Activated naive CD4-positive, alpha-beta T cell treated with anti-CD3 and anti-CD28 coated beads, Interleukin-2, amount 50 U/mL, for 16 hours (primary cell): ENCODE measurements around the gene C1orf141.
"Not testable (repeated sequence)": the region's sequence is repeated elsewhere in the genome, so short reads cannot be mapped to it uniquely, and the experiment has no call there.

Experiments used
- DNase-seq: peaks from one replicate; pipeline ENCODE4 v3.0.0-alpha.2; 2020

The C1orf141 gene

DNA sequence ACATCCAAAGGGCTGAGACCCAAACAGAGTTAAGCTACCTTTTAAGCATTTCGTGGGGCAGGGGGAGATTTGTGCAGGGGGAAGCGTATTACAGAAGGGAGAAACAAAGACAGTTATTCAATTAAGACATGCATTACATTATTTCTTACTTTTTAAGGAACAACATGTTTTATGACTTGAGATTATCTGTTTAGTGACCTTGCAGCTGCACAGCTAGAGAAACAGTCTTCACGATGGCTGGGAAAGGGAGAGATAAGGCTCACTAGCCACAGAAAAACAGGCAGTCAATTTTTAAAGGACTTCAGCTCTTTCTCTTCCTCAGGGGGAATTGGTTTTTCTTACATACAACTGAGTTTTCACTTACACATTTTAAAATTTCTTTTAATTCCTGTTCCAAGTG lies 7.1 kb upstream of the C1orf141 start:
- not testable (repeated sequence) for DNase-seq

DNA sequence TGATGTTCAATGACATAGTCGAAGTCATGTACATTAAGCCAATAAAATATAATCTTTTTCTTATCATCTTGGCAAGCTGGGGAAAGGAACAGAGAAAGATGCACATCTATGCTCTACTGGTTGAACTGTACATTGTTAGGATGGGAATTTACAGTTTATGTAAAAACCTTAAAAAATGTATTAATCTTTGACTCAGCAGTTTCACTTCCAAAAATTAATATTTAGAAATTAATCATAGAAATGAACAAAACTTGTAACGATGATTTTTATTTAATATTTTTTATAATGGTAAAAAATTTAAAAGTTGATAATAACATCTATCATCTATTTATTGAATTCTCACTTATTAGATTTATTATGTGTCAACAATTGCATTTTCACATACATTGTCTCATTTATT lies 5.7 kb upstream of the C1orf141 start:
- no peak for DNase-seq

DNA sequence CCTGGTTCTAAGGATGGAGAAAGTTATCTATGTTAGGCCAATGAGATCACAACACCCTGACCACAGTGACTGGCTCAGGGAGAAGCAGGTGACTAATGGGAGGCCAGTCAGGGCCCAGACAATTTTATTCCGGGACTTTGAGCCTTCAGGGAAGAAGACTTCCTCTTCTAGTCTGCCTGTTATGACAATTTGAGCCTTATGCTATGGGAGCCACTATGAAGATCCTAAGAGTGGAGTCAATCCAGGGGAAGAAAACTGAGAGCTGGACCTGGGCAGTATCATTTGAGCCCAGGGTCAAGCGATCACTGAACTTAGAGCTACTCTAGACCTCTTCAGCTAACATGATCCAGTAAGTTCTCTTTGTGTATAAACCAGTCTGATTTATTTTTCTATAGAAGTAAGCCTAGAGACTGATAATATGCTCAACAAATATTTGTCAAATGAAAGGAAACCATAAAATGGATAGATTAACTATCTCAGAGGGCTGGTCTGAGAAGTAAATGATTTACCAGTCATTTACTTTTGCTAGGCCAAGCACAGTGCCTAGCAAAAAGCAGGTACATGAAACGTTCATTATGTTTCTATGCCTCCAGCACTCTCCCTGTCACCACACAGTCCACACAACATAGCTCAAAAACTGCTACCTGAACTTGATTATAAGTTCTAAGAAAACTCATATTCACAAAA lies 4.2 kb upstream of the C1orf141 start:
- no peak for DNase-seq

DNA sequence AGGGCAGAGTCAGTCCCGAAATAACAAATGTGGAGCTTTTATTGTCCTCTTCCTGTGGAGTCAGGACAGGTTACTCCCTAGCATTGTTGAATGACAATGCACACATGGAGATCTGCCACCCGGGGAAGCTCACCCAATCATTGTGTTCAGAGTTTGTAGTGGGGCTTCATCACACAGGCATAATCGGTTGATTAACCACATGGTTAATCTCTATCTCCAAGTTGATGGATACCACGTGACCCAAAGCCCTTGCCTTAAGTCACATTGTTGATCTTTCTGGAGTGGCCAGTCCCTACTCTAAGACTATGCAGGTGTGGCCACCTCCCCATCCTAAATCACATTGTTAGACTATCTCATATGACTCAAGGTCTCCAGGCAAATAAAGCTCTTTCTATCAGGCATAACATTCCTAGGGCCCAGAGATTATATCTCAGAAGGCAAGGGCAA lies 2.6 kb upstream of the C1orf141 start:
- no peak for DNase-seq

DNA sequence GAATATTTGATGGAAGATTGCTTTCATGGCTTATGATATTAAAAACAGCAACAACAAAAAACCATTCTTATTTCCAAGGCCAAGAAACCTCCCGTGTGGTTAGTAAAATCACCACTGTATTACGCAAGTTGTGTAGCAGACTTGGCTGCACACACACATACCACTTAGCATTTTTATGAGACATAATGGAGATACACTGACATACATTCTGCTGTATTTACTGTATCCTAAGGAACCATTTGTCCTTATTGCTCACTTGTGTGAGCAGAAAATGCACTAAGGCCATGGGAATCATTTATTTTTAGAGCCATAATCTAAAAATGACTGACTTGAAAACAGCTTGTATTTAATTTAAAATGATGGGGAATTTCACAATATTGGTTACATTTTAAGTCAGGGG lies 584 bp upstream of the C1orf141 start:
- DNase-seq: no peak

DNA sequence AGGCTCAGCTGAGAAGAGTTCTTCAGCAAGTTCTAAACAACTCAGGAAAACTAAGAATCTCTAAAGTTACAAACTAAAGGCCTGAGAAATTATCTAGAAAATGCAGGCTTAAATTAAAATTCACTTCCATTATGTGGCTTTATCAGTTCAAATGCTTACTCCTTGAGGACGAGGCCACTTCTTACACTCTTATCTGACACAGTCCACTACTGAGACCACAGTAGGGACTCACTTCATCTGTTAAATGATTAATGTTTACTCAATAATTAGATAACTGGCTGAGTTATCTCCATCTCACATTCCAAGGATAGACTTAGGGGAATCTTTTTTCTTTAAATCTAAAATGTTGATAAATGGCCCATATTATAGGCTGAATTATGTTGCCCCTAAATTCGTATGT lies 1.6 kb downstream of the C1orf141 start:
- DNase-seq: no peak

DNA sequence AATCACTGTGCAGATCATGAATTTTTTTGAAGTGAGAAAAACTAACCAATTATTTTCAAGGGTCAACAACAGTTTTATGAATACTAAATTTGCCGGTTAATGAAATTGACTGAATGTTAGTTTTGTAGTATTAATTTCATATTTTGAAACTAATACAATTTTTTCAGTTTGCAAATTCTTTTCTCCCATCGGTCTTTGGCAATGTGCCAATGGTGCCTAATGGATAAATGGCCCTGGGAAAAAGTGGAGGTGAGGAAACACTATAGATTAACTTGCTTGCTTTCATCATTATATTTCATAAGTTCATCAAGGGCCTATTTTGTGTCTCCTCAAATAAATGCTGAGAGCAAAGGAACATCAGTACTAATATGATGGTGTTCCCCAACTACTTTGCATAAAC lies 4.1 kb downstream of the C1orf141 start:
- no peak for DNase-seq

DNA sequence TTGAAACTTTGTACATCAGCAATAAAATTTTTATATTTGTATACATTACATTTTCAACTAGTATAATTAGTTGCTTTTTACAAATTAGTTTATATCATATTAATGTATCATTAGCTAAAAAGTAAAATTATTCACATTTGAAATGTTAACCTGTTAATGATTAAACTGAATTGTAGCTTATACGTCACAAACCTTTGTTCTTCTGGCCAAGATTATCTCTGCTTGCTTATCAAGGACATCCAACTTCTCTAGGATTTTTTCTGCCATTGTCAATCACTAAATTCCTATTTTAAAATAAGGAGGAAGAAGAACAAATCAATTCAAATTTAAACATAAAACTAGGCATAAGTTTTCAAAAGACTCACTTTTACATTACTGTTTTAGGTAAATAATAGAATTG lies 7.8 kb downstream of the C1orf141 start:
- no peak for DNase-seq

DNA sequence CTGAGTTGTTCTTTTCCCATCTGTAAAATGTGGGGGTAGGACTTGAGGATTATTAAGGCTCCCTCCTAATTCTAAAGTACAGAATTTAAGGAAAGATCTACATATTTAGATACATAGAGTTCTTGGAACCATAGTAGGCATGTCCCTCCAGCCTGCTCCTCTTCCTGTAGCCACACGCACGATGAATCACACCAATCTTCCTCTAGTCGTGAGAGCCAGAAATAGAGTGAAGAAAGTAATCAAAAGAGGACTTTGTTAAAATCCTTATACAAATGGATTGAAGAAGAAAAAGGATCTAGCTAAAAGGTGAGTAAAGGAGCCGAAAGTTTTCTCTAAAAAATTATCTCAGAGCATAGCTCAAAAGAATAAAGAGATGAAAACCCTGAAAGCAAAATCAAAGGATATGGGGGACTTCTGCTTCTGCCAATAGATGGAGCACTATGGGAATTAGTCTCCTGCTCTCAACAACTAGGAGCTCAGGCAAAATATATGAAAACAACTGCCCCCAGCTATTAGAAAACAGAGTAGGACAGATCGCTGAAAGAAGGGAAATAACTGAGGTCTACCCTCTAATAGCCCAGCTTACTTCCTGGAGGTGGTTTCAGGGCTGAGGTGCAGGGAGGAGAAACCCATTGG lies 8.5 kb downstream of the C1orf141 start:
- no peak for DNase-seq

DNA sequence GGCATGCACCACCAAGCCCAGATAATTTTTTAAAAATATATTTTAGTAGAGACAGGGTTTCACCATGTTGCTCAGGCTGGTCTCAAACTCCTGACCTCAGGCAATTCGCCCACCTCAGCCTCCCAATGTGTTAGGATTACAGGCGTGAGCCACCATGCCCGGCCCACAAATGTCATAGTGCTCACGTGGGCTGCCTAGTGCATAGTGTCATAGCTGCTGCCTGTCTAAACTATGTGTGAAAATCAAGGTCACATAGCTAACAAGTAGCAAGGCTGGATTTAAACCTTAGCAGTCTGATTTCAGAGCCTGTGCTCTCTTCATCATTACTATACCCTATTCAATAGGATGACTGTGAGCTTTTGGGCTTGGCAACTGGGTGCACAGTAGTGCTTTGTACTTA lies 10.3 kb downstream of the C1orf141 start:
- DNase-seq: no peak

DNA sequence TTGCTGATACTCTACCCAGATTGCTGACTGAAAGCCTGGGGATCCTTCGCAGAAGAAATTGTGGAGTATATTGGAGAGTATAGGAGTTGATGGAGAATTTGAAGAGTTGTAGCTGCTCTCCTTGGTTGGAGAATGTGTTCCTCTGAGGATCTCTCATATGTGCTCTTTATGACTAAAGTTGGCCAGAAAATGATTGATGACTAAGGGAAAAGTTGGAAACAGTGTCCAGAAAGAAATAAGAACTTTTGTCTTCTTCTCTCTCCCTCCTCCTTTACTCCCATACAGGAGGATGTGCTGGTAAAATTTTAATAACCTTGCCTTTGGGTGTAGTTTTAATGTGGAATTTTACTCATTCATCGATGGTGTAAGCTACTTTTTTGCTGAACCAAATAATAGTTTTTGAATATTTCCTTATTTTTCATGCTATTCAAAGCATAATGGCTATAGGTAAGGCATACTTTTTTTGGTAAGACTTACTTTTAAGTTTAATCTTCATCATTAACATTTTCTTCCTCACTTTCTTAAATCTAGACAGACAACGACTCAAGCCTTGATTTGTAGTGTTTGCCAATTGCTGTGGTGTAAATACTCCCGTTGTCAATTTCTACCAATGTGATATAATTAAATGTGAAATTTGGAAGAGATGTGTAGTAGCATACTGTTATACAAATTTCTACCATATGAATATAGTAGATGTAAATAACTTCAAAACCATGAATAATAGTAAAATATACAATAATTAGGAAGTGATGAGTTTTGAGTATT lies 13.7 kb downstream of the C1orf141 start:
- no peak for DNase-seq

DNA sequence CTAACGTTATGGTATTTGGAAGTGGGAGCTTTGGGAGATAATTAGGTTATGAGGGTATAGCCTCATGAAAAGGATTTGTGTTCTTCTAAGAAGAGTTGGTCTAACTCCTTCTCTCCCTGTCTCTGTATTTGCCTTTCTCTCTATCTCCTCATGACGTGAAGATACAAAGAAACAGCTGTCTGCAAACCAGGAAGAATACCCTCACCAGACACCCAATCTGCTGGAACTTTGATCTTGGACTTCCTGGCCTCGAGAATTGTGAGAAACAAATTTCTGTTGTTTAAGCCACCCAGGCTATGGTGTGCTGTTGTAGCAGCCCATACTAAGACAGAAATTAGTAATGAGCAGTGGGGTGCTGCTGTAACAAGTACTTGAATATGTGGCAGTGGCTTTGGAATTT lies 16.1 kb downstream of the C1orf141 start:
- no peak for DNase-seq

DNA sequence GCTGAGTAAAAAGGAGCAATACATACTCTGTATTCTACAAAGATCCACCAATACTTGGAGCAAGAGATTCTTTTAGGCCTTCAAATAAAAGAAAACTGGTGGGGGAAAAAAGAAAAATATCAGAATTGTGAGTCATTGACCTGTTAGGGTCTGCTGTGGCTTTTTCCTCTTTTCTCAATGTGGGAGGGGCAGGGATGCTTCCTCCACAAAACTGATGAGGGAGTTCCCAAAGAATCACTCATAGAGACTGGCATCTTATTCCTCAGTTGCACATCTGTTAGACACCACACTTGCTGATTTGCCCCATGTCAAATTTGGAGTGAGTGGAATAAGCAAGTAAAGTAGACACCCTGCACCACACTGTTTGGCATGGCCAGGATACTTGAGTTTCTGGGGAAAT lies 16.6 kb downstream of the C1orf141 start:
- no peak for DNase-seq

DNA sequence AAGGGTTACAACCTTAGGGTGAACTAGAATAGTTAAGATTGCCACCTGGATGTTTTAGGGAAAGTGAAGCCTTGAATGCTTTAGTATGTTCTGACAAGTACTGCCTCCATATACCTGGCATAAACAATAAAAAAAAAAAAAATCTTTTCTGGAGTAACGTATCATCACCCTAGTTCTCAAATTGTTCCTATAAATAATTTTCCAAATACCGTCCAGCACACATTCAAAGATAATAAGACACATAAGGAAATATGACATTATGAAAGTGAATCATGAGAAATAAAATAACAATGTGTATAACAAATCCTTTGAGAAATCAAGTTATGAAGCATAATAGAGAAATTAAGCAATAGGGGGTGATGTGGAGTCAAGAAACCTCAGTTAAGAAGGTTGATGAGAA lies 20.6 kb downstream of the C1orf141 start:
- no peak for DNase-seq

DNA sequence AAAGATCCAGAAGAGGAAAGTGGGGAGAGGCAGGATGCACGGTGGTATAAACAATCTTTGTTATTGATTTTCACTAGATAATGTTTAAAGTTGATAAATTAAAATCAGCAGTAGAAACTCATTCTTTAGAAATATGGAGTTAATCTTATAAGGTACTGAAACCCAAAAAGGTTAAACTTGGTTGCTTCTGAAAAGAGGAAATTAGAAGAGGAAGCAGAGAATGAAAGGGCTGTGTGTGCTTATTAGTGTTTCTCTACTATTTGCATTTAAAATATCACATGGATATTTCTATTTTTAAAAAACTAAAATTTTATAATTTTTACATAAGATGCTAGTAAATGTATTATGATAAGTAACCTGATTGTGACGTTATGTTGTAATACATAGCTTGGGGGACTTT lies 24.4 kb downstream of the C1orf141 start:
- DNase-seq: no peak

DNA sequence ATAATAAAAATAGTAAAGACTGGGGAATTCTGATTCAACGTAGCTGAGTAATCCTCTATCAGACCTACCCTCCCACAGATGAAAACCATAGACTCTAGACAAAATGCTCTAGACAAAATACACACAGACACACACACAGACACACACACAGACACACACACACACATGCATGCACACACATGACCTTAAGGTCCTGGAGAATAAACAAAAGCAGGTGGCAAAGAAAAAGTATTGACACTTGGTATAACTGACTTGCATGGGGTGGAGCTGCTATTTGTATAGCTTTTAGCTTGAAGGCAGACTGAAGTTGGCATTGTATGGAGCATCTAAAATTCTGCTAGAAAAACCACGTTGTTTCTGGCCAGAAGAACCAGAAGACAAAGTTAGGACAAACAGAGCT lies 29.3 kb downstream of the C1orf141 start:
- no peak for DNase-seq

DNA sequence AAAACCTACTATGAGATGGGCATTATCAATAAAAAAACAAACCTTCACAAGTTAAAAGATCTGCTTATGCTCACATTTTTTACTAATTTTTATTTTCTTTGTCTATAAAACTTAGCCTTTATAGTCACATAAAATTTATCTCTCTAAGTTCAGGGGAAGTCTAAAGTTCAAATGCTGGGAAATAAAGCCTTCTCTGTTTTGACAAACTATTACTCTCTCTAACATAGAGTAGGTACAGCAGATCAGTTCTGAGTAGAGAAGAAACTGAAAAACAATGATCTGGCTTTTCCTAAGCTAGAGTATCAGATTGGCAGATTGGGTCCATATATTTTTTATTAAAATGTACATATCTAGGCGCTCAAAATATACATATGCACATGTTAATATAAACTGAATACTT lies 31.2 kb downstream of the C1orf141 start:
- no peak for DNase-seq

DNA sequence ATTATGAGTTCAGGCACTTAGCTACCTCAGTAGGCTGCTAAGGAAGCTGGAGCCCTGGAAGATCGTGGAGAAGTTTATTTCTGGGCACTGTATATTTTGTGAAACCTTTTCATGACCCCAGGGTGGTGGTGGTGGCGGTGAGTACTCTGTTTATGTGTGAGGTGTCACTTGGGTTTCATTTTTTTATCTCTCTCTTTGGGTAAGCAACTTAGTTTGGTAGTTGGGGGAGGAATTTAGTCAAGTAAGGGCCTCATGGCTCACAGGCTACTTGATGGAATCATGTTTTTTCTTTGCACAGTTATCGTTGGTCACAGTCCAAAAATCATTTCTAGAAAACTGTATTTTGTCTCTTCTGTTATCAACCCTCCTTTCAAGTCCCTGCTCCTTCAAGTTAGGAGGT lies 33.9 kb downstream of the C1orf141 start:
- DNase-seq: no peak

DNA sequence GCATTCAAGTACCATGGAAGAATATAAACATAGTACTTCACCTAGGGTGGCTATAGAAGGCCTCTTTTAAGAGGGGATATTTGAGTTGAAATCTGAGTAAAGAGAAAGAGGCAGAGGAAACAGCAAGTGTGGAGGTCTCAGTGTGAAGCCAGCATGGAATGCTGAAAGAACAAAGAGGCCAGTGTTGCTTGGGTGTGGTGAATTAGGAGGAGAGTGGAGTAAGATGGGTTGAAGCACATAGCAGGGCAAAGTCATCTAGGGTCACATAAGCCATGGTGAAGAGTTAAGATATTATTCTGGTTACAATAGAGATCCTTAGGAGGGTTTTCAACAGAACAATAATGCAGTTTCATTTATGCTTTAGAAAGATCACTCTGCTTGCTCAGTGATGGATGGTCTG lies 37.5 kb downstream of the C1orf141 start:
- DNase-seq: no peak

DNA sequence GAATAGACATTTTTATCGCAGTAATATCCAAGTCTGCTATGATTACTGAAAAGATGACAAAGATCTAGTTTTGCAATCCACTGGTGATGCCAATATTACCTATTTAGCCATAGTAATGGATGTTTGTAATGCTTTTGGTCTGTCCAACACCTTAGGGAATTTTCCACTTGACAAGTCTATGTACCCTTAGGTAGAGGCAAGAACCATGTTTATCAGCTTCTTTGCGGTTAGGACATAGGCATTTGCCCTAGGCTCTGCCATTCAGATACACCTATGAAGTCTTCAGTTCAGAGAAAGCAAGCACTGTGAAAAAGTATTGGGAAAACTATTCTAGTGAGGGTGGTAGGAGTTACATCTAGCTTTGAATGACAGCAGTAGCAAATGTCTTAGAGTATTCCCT lies 40.6 kb downstream of the C1orf141 start:
- no peak for DNase-seq

DNA sequence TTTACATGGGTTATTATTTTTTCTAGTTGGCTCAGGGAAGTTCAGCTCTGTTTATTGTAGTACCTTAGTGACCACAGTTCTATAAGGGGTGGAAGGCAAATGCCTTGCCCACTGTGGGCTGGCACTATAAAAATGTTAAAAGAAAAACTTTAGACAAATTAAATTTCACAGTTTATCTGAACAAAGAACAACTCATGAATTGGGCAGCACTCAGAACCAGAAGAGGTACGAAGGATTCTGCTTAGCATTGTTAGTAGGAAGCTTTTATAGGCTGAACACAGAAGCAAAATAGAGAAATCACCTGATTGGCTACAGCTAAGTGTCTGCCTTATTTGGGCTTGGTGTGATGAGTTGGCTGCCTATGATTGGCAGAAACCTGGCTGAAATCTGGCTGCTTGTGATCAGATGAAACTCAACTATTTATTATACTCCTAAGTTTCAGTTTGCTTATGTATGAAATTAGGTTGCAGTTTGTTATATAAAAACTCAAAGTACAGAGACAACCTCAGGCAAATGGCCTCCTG lies 45.0 kb downstream of the C1orf141 start:
- no peak for DNase-seq

DNA sequence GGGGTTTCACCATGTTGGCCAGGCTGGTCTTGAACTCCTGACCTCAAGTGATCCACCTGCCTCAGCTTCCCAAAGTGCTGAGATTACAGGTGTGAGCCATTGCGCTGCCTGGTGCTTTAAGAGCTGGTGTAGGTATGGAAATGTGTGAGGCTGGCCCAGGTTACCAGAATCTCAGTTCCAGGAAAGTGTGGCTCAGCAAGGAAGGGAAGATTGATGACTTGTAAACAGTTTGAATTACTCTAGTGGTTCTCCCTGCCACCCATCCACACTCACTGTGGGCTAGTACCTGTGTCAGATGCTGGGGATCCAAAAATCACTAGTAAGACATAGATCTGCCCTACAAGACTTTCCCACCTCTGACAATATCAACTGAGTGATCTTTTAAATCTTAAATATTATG lies 46.3 kb downstream of the C1orf141 start:
- DNase-seq: no peak

DNA sequence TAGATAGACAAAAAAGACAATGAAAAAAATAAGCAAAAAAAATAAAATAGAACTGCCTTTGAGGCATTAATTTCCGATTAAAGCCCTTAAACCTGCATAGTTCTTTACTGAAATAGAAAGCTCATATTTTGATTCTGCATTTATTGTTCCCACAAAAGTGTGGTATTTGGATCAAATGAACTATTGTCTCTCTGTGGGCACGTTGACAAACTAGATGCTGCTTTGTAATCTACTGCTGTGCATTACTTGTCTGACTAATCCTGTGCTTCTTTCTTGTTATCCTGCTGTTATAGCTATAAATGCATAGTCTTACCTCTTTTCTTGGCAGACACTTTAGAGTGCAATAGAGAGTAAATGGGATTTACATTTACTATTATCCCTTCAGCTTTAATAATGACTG lies 49.4 kb downstream of the C1orf141 start:
- no peak for DNase-seq

DNA sequence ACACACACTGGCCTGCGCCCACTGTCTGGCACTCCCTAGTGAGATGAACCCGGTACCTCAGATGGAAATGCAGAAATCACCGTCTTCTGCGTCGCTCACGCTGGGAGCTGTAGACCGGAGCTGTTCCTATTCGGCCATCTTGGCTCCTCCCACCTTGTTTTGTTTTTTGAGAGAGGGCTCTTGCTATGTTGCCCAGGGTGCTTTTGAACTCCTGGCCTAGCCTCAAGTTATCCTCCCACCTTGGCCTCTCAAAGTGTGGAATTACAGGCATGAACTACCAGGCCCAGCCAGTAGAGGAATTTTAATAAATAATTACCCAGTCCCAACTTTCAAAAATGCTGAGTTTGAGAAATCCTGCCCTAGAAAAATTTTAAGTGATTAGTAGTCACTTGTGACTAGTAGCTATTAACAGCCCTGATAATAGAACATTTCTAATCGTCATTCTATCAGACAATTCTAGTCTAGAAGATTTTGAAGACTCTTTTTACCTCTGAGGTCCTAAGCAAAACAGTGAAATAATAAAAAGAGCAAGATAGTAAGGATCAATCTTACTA lies 49.9 kb downstream of the C1orf141 start:
- DNase-seq: no peak
